ENCODE data around the gene EFNA1.
A peak's percentile ranks its signal among the peaks of the same experiment; 100 is the strongest.
"Not testable (repeated sequence)": the region's sequence is repeated elsewhere in the genome, so short reads cannot be mapped to it uniquely, and the experiment has no call there.

The EFNA1 gene

DNA sequence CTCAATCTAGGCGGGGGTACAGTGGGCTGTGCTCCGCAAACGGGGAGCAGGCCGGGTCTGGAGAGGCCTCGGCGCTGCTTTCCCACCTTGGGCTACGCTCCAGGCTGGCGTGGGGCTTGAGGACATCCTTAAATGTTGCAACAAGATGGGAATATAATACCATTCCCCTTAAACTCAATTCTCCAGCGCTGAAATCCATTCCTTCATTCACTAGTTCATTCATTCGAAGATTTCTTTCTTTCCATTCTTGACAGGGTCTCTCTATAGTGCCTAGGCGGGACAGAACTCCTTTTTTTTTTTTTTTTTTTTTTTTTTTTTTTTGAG is 12.9 kb downstream of the EFNA1 start:
- H3K36me3 ChIP-seq (ENCODE audit: insufficient read depth, low read length): no peaks in the 10 kb centered on the region
- TF ChIP-seq, protein P1, sequence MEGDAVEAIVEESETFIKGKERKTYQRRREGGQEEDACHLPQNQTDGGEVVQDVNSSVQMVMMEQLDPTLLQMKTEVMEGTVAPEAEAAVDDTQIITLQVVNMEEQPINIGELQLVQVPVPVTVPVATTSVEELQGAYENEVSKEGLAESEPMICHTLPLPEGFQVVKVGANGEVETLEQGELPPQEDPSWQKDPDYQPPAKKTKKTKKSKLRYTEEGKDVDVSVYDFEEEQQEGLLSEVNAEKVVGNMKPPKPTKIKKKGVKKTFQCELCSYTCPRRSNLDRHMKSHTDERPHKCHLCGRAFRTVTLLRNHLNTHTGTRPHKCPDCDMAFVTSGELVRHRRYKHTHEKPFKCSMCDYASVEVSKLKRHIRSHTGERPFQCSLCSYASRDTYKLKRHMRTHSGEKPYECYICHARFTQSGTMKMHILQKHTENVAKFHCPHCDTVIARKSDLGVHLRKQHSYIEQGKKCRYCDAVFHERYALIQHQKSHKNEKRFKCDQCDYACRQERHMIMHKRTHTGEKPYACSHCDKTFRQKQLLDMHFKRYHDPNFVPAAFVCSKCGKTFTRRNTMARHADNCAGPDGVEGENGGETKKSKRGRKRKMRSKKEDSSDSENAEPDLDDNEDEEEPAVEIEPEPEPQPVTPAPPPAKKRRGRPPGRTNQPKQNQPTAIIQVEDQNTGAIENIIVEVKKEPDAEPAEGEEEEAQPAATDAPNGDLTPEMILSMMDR (IDR thresholded peaks at IDR 0.05; ENCODE audit: low read length): no peak
- no peak for TF ChIP-seq EZH2 (IDR thresholded peaks at IDR 0.05; ENCODE audit: borderline replicate concordance, low read length)
- no peak overlapping the region for H2AFZ ChIP-seq (ENCODE audit: low read length)
- peak overlapping the region; percentile 99 for H3K4me2 ChIP-seq (ENCODE audit: low read length)
- H3K27me3 ChIP-seq (ENCODE audit: insufficient read depth, low read length): peaks cover 4% of the 10 kb centered on the region; the same call in 1 of the 2 replicates
- peaks cover 5% of the 10 kb centered on the region; the same call in 1 of the 2 replicates for H3K9me3 ChIP-seq (ENCODE audit: low read length)
- H4K20me1 ChIP-seq (ENCODE audit: insufficient read depth, low read length): no peaks in the 10 kb centered on the region
- H3K79me2 ChIP-seq (ENCODE audit: insufficient read depth, low read length): no peaks in the 10 kb centered on the region
- peaks cover 25% of the 10 kb centered on the region for H3K4me1 ChIP-seq (ENCODE audit: insufficient read depth, low read length, severe bottlenecking)
- 0 out of 2 replicates have a peak, but pooled peaks cover 3% of the 10 kb centered on the region for H3F3A ChIP-seq (ENCODE audit: insufficient read depth, low read length)
- H3K27ac ChIP-seq (ENCODE audit: low read depth, low read length, poor library complexity, severe bottlenecking): no peak overlapping the region
- no peaks in the 10 kb centered on the region for H3K9me2 ChIP-seq (ENCODE audit: low read depth, low read length)
- H3K4me3 ChIP-seq (ENCODE audit: low read depth, low read length, poor library complexity, severe bottlenecking): peak overlapping the region; percentile 94
- peak overlapping the region; percentile 87; the same call in 1 of the 2 replicates for H3K9ac ChIP-seq (ENCODE audit: low read length)

DNA sequence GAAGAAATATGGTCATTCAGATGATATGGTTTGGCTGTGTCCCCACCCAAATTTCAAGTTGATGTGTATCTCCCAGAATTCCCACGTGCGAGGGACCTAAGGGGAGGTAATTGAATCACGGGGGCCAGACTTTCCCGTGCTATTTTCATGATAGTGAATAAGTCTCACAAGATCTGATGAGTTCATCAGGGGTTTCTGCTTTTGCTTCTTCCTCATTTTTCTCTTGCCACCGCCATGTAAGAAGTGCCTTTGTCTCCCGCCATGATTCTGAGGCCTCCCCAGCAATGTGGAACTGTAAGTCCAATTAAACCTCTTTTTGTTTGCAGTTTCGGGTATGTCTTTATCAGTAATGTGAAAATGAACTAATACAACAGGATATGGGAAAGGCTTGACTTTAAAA is 14.1 kb downstream of the EFNA1 start:
- H3K4me2 ChIP-seq (ENCODE audit: low read length): no peak overlapping the region
- no peaks in the 10 kb centered on the region for H3K9me2 ChIP-seq (ENCODE audit: low read depth, low read length)
- H3K4me1 ChIP-seq (ENCODE audit: insufficient read depth, low read length, severe bottlenecking): peaks cover 22% of the 10 kb centered on the region
- no peak for TF ChIP-seq EZH2 (IDR thresholded peaks at IDR 0.05; ENCODE audit: borderline replicate concordance, low read length)
- TF ChIP-seq, protein P1 (IDR thresholded peaks at IDR 0.05; ENCODE audit: low read length): no peak
- H3K79me2 ChIP-seq (ENCODE audit: insufficient read depth, low read length): no peaks in the 10 kb centered on the region
- no peak overlapping the region for H3K27ac ChIP-seq (ENCODE audit: low read depth, low read length, poor library complexity, severe bottlenecking)
- H3K9ac ChIP-seq (ENCODE audit: low read length): no peak overlapping the region
- H3K4me3 ChIP-seq (ENCODE audit: low read depth, low read length, poor library complexity, severe bottlenecking): no peak overlapping the region
- H2AFZ ChIP-seq (ENCODE audit: low read length): no peak overlapping the region
- no peaks in the 10 kb centered on the region for H4K20me1 ChIP-seq (ENCODE audit: insufficient read depth, low read length)
- H3K27me3 ChIP-seq (ENCODE audit: insufficient read depth, low read length): peaks cover 4% of the 10 kb centered on the region; the same call in 1 of the 2 replicates
- H3K9me3 ChIP-seq (ENCODE audit: low read length): peaks cover 5% of the 10 kb centered on the region; the same call in 1 of the 2 replicates
- H3K36me3 ChIP-seq (ENCODE audit: insufficient read depth, low read length): no peaks in the 10 kb centered on the region
- 0 out of 2 replicates have a peak, but pooled peaks cover 2% of the 10 kb centered on the region for H3F3A ChIP-seq (ENCODE audit: insufficient read depth, low read length)

DNA sequence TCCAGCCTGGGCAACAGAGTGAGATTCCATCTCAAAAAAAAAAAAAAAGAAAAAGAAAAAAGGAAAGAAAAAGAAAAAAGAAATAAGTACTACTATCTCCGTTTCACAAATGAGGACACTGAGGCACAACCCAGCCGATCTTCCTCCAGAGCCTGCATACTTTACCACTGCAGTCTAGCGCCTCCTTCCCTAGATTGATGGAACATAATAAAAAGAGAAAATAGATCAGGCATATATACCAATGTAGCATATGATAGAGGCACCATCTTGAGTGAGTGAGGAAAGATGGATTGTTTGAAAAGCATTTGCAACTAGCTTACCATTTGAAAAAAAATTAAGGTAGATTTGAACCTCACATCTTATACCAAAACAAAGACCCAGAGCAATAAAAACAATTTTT is 17.8 kb downstream of the EFNA1 start:
- H3K9me2 ChIP-seq (ENCODE audit: low read depth, low read length): no peaks in the 10 kb centered on the region
- no peaks in the 10 kb centered on the region for H3K36me3 ChIP-seq (ENCODE audit: insufficient read depth, low read length)
- H3K4me1 ChIP-seq (ENCODE audit: insufficient read depth, low read length, severe bottlenecking): peaks cover 3% of the 10 kb centered on the region
- no peaks in the 10 kb centered on the region for H3F3A ChIP-seq (ENCODE audit: insufficient read depth, low read length)
- no peak overlapping the region for H2AFZ ChIP-seq (ENCODE audit: low read length)
- H3K9me3 ChIP-seq (ENCODE audit: low read length): peaks cover 5% of the 10 kb centered on the region; the same call in 1 of the 2 replicates
- no peak overlapping the region for H3K27ac ChIP-seq (ENCODE audit: low read depth, low read length, poor library complexity, severe bottlenecking)
- H3K4me2 ChIP-seq (ENCODE audit: low read length): no peak overlapping the region
- H3K9ac ChIP-seq (ENCODE audit: low read length): no peak overlapping the region
- H4K20me1 ChIP-seq (ENCODE audit: insufficient read depth, low read length): no peaks in the 10 kb centered on the region
- H3K4me3 ChIP-seq (ENCODE audit: low read depth, low read length, poor library complexity, severe bottlenecking): no peak overlapping the region
- no peak for TF ChIP-seq EZH2 (IDR thresholded peaks at IDR 0.05; ENCODE audit: borderline replicate concordance, low read length)
- TF ChIP-seq, protein P1 (IDR thresholded peaks at IDR 0.05; ENCODE audit: low read length): no peak
- no peaks in the 10 kb centered on the region for H3K79me2 ChIP-seq (ENCODE audit: insufficient read depth, low read length)
- peaks cover 7% of the 10 kb centered on the region for H3K27me3 ChIP-seq (ENCODE audit: insufficient read depth, low read length)

DNA sequence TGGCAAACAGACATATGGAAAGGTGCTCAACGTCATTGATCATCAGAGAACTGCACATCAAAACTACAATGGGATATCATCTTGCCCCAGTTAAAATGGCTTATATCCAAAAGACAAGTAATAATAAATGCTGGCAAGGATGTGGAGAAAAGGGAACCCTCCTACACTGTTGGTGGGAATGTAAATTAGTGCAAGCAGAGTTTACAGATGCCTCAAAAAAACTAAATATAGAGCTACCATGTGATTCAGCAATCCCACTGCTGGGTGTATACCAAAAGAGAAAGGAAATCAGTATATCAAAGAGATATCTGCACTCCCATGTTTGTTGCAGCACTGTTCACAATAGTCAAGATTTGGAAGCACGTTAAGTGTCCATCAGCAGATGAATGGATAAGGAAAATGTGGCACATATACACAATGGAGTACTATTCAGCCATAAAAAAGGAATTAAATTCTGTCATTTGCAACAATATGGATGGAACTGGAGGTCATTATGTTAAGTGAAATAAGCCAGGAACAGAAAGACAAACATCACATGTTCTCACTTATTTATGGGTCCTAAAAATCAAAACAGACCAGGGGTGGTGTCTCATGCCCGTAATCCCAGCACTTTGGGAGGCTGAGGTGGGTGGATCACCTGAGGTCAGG is 28.4 kb downstream of the EFNA1 start:
- H3K27me3 ChIP-seq (ENCODE audit: insufficient read depth, low read length); H4K20me1 ChIP-seq (ENCODE audit: insufficient read depth, low read length); H3K4me2 ChIP-seq (ENCODE audit: low read length); H3K4me1 ChIP-seq (ENCODE audit: insufficient read depth, low read length, severe bottlenecking); H2AFZ ChIP-seq (ENCODE audit: low read length); H3K9ac ChIP-seq (ENCODE audit: low read length); H3K36me3 ChIP-seq (ENCODE audit: insufficient read depth, low read length); H3K9me2 ChIP-seq (ENCODE audit: low read depth, low read length); H3K4me3 ChIP-seq (ENCODE audit: low read depth, low read length, poor library complexity, severe bottlenecking); H3F3A ChIP-seq (ENCODE audit: insufficient read depth, low read length); H3K9me3 ChIP-seq (ENCODE audit: low read length); H3K79me2 ChIP-seq (ENCODE audit: insufficient read depth, low read length); H3K27ac ChIP-seq (ENCODE audit: low read depth, low read length, poor library complexity, severe bottlenecking): not testable (repeated sequence)
